NB4 (cell line): Measurements from ENCODE around the gene SLC4A3.

ENCODE experiments used
- DNase-seq: peaks from one replicate; pipeline ENCODE4 v3.0.0; 2010; ENCODE audit warnings: low read depth
- H3K4me3 ChIP-seq: one replicate; pipeline ENCODE4 v1.5.1; 2011; ENCODE audit warnings: mild to moderate bottlenecking, low read depth, low read length, moderate library complexity
- MAX ChIP-seq: IDR thresholded peaks from 2 replicates; pipeline ENCODE4 v1.6.1; 2011; ENCODE audit warnings: low read depth, low read length
- MYC ChIP-seq: IDR thresholded peaks from 2 replicates; pipeline ENCODE4 v1.6.1; 2011; ENCODE audit warnings: low read depth, low read length
- POLR2A ChIP-seq: IDR thresholded peaks from 2 replicates; pipeline ENCODE4 v1.6.1; 2011; ENCODE audit warnings: mild to moderate bottlenecking; ENCODE audit not compliant: insufficient read length; ENCODE audit errors: extremely low read depth
- TF ChIP-seq, protein P1 (sequence below): IDR thresholded peaks from one replicate; pipeline ENCODE4 v1.5.1; 2012; ENCODE audit warnings: low read depth, low read length

Gene SLC4A3

GRCh38 chr2:219628235-219628985 lies 980 bp downstream of the SLC4A3 start:
- TF ChIP-seq MAX (no peak), POLR2A (no peak), MYC (no peak)
- TF ChIP-seq, protein P1, sequence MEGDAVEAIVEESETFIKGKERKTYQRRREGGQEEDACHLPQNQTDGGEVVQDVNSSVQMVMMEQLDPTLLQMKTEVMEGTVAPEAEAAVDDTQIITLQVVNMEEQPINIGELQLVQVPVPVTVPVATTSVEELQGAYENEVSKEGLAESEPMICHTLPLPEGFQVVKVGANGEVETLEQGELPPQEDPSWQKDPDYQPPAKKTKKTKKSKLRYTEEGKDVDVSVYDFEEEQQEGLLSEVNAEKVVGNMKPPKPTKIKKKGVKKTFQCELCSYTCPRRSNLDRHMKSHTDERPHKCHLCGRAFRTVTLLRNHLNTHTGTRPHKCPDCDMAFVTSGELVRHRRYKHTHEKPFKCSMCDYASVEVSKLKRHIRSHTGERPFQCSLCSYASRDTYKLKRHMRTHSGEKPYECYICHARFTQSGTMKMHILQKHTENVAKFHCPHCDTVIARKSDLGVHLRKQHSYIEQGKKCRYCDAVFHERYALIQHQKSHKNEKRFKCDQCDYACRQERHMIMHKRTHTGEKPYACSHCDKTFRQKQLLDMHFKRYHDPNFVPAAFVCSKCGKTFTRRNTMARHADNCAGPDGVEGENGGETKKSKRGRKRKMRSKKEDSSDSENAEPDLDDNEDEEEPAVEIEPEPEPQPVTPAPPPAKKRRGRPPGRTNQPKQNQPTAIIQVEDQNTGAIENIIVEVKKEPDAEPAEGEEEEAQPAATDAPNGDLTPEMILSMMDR: no peak
- no peak overlapping the region for H3K4me3 ChIP-seq
- no peak for DNase-seq

DNA sequence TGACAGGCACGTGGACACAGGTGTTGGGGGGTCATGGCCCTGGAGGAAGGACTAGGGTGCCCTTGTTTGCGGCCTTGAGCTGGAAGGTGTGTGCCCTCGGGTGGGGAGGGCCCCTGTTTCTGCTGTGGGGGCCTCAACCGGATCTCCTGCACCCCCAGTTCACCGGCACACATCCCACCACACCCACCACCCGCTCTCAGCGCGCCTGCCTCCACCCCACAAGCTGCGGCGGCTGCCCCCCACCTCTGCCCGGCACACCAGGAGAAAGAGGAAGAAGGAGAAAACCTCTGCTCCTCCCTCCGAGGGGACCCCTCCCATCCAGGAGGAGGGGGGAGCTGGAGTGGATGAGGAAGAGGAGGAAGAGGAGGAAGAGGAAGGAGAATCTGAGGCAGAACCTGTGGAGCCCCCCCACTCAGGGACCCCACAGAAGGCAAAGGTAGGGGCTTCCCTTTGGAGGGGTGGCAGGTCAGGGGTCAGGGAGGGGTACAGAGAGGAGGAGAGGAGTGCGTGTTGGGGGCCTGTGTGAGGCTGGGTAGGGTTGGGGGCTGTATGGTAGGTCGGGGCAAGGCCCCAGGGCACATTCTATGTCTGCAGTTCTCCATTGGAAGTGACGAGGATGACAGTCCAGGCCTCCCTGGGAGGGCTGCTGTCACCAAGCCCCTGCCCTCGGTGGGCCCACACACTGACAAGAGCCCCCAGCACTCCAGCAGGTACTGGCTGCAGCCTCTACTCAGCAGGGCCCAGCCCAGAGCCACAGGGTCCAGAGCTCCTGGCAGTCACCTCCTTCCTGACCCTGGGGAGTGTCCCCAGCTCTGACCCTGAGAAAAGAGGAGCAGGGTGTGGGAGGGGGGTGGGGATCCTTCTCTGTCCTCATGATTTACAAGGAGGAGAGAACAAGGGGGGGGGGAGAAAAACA lies 1.8 kb downstream of the SLC4A3 start:
- peak; percentile 52 for DNase-seq
- TF ChIP-seq POLR2A (no peak), MYC (no peak), MAX (no peak)
- TF ChIP-seq, protein P1: no peak
- no peak overlapping the region for H3K4me3 ChIP-seq

- DNase-seq: no peak
- H3K4me3 ChIP-seq: no peak overlapping the region
- TF ChIP-seq, protein P1: no peak
- TF ChIP-seq MYC (no peak), POLR2A (no peak), MAX (no peak)
Observed at GRCh38 chr2:219629976-219630695, 2.7 kb downstream of the SLC4A3 start.

GRCh38 chr2:219630770-219631405 lies 3.5 kb downstream of the SLC4A3 start:
- no peak for DNase-seq
- TF ChIP-seq, protein P1: no peak
- no peak for TF ChIP-seq MYC
- no peak for TF ChIP-seq MAX
- no peak for TF ChIP-seq POLR2A
- H3K4me3 ChIP-seq: no peak overlapping the region

DNA sequence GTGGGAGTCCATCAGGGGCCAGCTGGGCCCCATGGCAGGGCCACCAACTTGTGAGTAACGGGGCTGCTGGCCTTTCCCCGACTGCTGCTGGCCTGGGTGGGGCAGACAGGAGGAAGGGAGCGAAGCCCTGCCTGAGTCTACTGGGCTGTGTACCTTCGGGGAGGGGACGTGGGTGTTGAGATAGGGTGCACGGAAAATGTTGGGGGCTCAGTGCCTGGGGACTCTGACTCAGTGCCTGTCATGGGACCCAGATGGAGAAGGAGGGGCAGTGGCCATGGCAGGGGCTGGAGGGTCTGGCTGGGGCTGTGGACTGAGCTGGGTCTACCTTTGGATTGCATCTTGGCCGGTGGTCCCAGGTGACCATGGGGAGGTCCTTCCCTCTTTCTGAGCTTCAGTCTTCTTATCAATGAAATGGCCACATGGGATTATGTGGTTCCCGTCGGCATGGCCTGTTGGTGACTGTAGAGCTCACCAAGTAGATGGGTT lies 4.0 kb downstream of the SLC4A3 start:
- H3K4me3 ChIP-seq: no peak overlapping the region
- no peak for DNase-seq
- no peak for TF ChIP-seq MAX
- TF ChIP-seq, protein P1: no peak
- no peak for TF ChIP-seq MYC
